ENCODE data around the gene SULT2B1.
"Not testable (repeated sequence)": the region's sequence is repeated elsewhere in the genome, so short reads cannot be mapped to it uniquely, and the experiment has no call there.

SULT2B1 gene

DNA sequence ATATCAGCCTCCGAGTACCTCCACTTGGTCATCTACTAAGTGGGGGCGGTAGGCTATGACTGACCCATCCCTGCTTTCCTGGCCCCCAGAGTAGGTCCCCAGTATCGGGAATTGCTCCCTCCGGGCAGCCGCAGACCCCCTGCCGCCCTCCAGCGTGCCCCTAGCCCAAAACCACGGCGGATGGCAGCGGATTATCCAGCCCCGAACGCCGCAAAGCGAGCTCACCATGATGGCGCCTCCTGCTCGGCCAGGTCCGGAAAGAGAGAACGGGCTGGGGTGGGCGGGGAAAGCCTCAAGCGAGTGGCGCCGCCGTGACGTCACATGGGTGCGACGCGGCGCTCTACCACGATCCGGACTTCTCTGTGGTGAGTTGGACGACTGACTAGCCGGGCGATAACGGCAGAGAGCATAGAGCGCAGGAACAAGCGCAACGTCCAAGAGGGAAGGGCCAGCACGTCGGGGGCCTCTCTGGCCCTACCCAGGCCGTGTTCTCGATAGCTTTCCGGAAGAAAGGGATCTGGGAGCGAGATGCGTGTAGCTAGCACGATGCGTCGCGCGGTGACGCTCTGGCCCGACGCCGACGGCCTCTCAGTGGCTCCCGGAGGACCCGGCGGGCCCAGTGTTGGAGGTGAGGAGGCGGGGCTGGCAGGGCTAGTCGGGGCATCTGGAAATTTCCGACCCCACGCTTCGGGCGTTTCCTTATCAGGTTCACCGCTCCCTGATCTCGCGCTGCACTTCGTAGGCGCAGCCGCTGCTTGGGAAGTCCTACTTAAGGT is 67.1 kb downstream of the SULT2B1 start, which contains the start of the genes RPL18 and SPHK2:
Gene RPL18 (minus strand): TSS at position 263 of the 776 bp plus-strand sequence. CDS start 35 bp downstream, at position 228.
Gene SPHK2 (plus strand): TSS at position 591 of the 776 bp plus-strand sequence. CDS start 1,009 bp downstream, outside the sequence.
- peak; percentile 97 for DNase-seq (ENCODE audit: low spot score)

DNA sequence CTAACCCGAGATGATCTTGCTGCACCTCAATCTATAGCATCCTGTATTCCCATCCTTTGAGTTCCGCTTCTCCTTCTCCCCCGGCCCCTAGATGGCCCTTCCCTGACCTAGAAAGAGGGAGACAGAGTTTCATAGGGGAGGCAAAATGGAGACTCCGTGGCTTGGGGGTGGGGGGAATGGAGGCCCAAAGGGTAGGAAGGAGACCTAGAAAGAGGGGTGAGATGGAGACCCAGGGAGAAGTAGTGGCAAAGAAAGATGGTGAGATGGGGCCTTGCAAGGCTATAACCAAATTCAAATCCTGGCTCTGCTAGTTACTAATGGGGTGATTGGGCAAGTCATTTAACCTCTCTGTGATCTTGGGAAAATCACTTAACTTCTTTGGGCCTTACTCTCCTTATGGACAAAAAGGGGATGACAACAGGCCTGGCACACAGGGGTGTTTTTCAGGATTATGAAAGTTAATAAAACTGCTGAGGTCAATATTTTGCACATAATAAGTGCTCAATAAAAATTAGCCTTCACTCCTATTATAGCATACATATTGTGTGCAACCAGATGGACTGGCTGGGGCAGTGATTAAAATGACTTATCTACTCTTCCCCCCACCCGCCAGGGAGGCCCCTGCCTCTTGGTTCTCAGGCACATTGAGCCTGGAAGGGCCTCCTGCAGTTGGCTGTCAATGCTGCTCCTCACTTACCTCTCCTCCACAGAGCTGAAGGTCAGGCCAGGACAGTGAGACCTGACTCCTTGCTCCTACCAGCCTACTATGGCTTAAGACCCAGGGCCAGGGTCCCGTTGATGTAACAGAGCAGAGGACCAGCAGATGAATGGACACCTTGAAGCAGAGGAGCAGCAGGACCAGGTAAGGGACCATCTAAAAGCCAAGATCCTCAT is 68.0 kb downstream of the SULT2B1 start:
- no peak for DNase-seq (ENCODE audit: low spot score)

DNA sequence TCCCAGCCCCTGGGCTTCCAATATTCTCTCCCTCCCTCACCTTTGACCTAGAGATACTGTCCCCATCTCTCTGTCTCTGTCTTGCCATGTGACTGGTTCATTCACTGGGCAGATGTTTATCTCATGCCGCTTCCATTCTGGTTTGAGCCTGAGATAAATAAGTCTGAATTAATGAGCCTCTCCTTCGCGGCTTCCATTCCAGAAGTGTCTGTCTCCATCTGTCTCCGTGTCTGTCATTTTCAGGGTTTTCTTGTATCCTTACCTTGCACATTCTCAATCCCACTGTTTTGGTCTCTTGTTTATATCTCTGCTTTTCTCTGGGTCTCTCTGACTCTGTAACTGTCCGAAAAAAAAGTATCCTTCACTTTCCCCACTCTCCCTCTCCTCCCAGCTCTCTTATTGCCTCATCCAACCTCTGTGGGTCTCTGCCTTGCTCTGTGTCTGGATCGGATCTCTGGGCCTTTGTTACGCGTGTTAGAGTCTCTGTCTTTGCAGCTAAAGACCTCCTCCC is 71.6 kb downstream of the SULT2B1 start:
- DNase-seq (ENCODE audit: low spot score): no peak

DNA sequence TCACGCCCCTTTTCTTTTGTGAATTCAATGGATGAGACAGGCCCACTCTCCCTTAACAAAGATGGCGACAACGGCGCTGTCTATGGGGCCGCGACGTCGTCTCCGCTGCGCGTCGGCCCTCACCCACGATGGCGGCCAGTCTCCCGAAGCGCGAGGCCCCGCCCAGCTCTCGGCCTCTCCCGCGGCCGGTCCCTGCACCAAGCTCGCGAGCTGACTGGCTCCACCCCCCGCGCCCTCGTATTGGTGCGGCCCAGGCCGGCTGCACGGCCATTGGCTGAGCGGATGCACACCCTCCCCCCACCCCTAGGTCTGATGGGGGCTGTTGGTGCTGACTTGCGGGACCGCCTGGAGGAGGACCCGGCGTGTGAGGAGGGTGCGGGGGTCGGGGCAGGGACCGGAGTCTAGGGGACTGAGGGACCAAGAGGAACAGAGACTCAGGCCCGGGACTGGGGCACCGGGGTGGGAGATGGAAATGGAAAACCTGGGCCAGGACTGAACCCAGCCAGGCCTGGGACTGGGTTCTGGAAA is 72.2 kb downstream of the SULT2B1 start:
- peak; percentile 93 for DNase-seq (ENCODE audit: low spot score)

GRCh38 chr19:48624791-48625723 is 73.1 kb downstream of the SULT2B1 start:
- no peak for DNase-seq (ENCODE audit: low spot score)

DNA sequence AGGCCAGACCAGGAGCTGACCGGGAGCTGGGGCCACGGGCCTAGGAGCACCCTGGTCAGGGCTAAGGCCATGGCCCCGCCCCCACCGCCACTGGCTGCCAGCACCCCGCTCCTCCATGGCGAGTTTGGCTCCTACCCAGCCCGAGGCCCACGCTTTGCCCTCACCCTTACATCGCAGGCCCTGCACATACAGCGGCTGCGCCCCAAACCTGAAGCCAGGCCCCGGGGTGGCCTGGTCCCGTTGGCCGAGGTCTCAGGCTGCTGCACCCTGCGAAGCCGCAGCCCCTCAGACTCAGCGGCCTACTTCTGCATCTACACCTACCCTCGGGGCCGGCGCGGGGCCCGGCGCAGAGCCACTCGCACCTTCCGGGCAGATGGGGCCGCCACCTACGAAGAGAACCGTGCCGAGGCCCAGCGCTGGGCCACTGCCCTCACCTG is 73.9 kb downstream of the SULT2B1 start:
- no peak for DNase-seq (ENCODE audit: low spot score)

DNA sequence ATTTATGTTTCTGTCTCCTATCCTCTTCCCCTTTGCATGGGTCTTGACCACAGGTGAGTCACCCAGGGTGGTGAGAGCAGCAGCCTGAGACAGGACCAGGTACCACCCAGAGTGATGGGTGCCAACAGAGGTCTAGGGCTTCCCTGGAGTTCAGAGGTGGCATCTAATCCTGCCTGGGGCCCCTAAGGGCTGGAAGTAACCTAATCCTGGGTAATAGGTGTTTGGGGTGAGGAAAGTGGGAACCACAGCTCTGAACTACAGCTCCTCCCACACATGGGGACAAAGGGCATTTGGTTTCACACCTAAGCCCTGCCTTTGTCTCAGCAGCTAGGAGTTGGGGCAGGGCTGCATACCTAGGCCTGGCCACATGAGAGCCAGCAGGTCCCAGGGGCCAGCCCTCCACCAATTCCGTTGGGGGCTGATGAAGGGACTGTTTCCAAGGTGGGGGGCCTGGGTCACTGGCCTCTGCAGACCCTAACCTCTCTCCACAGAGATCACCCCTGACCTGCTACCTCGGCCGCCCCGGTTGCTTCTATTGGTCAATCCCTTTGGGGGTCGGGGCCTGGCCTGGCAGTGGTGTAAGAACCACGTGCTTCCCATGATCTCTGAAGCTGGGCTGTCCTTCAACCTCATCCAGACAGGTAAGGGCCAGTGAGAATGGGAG is 75.4 kb downstream of the SULT2B1 start:
- no peak for DNase-seq (ENCODE audit: low spot score)

DNA sequence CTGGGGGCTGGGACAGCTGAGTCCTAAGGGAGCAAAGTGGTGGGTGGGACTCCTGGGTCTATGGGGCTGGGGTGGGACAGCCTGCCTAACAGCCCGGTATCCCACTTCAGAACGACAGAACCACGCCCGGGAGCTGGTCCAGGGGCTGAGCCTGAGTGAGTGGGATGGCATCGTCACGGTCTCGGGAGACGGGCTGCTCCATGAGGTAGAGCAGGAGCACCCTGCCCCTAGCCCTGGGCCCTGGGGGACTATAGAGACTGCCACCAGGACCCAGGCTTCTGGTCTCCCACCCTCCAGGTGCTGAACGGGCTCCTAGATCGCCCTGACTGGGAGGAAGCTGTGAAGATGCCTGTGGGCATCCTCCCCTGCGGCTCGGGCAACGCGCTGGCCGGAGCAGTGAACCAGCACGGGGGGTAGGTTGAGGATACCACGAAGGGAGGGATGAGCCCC is 75.9 kb downstream of the SULT2B1 start:
- no peak for DNase-seq (ENCODE audit: low spot score)

DNA sequence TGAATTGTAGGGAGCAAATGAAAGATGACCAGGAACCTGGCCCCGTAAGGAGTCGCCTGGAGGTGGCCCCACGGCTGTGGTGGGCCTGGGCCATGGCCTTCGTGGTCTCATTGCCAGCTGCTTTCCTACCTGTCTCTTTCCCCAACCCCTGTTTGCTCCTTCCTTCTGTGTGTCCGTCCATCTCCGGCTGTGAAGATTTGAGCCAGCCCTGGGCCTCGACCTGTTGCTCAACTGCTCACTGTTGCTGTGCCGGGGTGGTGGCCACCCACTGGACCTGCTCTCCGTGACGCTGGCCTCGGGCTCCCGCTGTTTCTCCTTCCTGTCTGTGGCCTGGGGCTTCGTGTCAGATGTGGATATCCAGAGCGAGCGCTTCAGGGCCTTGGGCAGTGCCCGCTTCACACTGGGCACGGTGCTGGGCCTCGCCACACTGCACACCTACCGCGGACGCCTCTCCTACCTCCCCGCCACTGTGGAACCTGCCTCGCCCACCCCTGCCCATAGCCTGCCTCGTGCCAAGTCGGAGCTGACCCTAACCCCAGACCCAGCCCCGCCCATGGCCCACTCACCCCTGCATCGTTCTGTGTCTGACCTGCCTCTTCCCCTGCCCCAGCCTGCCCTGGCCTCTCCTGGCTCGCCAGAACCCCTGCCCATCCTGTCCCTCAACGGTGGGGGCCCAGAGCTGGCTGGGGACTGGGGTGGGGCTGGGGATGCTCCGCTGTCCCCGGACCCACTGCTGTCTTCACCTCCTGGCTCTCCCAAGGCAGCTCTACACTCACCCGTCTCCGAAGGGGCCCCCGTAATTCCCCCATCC is 76.7 kb downstream of the SULT2B1 start:
- DNase-seq (ENCODE audit: low spot score): no peak

DNA sequence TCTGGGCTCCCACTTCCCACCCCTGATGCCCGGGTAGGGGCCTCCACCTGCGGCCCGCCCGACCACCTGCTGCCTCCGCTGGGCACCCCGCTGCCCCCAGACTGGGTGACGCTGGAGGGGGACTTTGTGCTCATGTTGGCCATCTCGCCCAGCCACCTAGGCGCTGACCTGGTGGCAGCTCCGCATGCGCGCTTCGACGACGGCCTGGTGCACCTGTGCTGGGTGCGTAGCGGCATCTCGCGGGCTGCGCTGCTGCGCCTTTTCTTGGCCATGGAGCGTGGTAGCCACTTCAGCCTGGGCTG is 77.3 kb downstream of the SULT2B1 start:
- DNase-seq (ENCODE audit: low spot score): no peak

GRCh38 chr19:48629599-48630295 is 77.8 kb downstream of the SULT2B1 start:
- DNase-seq (ENCODE audit: low spot score): no peak

DNA sequence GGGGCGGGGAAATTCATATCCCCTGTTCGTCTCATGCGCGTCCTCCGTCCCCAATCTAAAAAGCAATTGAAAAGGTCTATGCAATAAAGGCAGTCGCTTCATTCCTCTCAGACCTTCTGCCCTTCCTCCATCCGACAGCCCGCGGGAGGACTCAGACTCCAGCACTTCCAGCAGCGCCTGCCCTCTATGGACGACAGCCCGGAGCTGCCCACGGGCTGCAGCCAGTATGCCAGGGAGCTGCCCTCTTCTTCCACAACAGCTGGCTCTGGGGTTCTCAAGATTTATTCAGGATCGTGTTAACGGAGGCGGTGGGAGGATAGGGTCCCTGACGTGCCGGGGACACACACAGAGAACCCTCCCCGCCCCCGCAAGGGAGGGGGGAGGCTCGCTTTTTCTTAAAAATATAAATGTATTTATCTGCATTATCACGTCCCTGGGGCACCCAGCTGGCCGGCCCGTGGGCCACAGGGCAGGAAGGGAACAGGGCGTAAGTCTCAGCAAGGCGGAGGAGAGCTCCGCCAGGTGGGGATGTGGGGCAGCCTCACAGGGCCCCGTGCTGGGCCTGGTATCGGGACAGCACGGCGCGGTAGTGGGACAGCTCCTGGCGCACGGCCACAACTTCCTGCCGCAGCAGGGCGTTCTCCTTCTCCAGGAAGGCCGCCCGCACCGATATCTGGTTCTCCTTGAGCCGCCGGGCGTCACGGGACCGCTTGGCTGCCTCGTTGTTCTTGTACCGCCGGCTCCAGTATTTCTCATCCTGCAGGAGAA is 78.5 kb downstream of the SULT2B1 start:
- DNase-seq (ENCODE audit: low spot score): no peak

- DNase-seq (ENCODE audit: low spot score): no peak
Observed at GRCh38 chr19:48631225-48631624, 79.3 kb downstream of the SULT2B1 start.

GRCh38 chr19:48632286-48632685 is 80.3 kb downstream of the SULT2B1 start:
- DNase-seq (ENCODE audit: low spot score): not testable (repeated sequence)

DNA sequence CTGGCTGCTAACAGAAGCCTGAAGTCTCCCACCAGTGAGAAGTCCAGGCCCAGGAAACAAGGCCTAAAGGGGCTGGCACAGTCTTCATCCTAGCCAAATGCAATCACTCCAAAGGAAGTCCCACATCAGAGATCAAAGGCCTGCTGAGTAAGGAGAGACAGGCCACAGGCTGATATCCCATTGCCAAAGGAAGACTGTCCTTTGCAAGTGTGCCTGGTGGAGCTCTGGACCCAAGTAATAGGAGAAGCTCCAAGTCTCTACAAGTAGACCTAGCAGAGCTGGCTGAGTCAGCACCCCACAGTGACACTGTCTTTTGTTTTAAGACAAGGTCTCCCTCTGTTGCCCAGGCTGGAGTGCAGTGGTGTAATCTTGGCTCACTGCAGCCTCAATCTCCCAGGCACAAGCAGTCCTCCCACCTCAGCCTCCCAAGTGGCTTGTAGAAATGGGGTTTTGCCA is 80.7 kb downstream of the SULT2B1 start:
- no peak for DNase-seq (ENCODE audit: low spot score)

- no peak for DNase-seq (ENCODE audit: low spot score)
Observed at GRCh38 chr19:48633148-48634035, 81.4 kb downstream of the SULT2B1 start.

- DNase-seq (ENCODE audit: low spot score): no peak
Observed at GRCh38 chr19:48634036-48634342, 82.0 kb downstream of the SULT2B1 start.

Data from germinal center (tissue), 1 donor.